Stimulated activated CD4-positive, alpha-beta T cell treated with anti-CD3 and anti-CD28 coated beads, TNF-alpha, amount 100 ng/mL, for 1 hour (primary cell): ENCODE data around the gene ASB16.
"Not testable (repeated sequence)": the region's sequence is repeated elsewhere in the genome, so short reads cannot be mapped to it uniquely, and the experiment has no call there.

ENCODE experiments used
- DNase-seq, 3 donors: peaks; one replicate each; pipeline ENCODE4 v3.0.0-alpha.2; 2020; ENCODE audit warnings: low read depth in 3 of 3, low spot score in 1 of 3

The ASB16 gene

DNA sequence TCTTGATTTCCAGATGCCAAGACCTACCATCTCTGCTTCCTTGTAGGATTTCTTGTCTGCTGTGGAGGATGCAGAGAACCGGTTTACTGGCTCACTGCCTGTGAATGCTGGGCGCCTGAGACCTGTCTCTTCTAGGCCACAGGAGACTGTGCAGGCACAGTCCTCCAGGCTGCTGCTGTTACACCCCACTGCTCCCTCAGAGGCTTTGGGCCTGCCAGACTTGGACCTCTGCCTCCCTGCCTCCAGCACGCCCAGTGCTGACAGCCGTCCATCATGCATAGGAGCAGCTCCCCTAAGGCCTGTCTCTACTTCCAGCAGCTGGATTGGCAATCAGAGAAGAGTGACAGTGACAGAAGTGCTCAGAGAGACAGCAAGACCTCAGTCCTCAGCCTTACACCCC is 22.7 kb upstream of the ASB16 start:
- DNase-seq: no peak

DNA sequence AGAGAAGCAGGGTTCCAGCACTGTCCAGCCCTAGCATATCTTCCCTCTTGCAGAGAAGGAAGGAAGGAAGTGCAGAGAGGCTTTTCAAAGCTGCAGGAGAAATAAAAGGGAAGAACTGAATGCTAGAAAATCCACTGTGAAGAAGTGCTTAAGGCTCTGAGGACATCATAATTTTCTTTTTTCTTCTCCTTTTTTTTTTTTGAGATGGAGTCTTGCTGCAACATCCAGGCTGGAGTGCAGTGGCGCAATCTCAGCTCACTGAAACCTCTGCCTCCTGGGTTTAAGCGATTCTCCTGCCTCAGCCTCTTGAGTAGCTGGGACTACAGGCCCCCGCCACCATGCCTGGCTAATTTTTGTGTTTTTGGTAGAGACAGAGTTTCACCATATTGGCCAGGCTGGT is 21.4 kb upstream of the ASB16 start:
- DNase-seq: not testable (repeated sequence)

DNA sequence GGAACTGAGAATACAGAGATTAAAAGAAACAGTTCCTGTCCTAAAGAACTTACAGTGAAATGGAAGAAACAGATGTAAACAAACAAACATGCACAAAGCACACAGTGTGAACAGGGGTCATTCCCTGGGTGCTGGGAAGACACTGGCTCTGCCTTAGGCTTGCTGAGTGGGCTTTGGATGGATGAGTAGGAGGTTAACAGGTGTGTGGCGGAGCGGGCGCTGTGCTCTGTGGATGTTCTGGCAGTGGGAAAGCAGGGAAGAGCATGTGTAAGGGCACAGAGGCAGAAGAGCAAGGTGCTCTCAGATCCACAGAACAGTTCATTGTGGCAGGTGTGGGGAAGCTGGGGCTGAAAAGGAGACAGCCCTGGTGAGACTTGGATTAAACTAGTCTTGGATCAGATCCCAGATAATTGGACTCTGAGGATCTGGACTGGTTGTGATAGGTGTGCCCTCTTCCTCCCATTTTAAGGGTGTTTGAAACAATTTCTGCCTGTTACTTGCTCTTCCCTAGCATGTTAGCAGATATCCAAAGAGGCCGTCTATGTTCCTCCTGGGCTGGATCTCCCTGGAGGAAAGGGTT is 20.7 kb upstream of the ASB16 start:
- DNase-seq: no peak

DNA sequence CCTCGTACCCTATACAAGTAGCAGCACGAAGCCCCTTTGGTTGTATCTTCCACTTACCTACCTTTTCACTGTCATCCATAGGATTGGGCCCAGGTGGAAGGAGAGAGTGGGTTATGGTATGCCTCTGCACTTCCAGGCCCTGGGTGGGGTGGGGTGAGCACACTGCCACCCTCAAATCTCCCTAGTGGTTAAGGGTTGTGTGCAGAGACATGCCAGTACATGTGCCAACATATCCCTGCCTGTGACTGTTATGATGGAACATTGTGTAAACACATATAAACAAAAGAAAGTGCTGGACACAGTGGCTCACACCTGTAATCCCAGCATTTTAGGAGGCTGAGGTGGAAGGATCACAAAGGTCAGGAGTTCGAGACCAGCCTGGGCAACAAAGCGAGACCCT is 17.6 kb upstream of the ASB16 start:
- DNase-seq: no peak

DNA sequence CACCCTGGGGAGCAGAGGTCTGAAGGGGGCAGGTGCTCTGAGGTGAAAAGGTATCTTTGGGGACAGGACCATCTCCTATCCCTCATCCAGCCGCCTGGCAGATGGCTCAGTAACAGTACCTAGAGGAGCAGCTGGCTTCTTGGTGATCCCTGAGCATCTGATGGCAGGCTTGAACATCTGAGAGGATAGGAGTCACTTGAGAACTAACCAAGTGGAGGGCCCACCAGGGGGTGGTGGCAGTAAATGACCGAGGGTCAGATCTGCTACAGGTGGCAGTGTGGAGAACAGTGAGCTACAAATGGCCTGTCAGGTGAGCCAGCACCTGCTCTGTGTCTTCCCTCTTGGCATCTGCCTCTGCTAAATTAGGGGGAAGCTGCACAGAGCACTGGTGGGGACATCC is 15.0 kb upstream of the ASB16 start:
- no peak for DNase-seq

DNA sequence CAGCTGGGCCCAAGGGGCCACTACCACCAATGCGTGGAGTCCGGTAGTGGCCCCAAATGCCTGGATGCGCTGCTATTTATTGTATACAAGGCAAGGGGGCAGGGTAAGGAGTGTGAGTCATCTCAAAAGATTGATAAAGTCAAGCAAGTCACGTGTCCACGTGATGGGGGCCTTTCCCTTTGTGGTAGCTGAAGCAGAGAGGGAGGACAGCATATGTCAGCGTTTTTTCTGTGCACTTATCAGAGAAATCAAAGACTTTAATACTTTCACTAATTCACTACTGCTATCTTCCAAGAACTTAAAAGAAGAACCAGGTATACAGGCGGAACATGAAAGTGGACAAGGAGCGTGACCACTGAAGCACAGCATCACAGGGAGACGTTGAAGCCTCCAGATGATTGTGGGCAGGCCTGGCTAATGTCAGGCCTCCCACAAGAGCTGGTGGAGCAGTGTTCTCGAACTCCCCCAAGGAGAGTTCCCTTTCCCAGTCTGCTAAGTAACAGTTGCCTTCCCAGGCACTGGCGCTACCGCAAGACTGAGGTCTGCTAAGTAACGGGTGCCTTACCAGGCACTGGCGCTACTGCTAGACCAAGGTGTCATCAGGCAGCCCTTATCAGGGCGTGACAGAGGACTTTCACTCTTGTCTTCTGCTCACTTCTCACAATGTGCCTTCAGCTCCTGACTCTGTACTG is 10.8 kb upstream of the ASB16 start:
- DNase-seq: no peak

DNA sequence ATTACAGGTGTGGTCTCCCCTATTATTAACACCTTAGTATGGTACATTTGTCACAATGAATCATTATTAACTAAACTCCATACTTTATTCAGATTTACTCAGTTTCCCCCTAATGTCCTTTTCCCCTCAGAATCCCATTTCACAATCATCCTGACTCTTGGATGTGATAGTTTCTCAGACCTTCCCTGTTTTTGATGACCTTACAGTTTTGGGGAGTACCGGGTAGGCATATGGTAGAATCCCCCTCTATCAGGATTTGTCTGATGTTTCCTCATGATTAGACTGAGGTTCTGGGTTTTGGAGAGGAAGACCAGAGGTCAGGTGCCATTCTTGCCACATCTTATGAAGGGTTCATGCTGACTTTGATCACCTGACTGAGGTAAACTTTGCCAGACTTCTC is 6.0 kb upstream of the ASB16 start:
- DNase-seq: no peak

DNA sequence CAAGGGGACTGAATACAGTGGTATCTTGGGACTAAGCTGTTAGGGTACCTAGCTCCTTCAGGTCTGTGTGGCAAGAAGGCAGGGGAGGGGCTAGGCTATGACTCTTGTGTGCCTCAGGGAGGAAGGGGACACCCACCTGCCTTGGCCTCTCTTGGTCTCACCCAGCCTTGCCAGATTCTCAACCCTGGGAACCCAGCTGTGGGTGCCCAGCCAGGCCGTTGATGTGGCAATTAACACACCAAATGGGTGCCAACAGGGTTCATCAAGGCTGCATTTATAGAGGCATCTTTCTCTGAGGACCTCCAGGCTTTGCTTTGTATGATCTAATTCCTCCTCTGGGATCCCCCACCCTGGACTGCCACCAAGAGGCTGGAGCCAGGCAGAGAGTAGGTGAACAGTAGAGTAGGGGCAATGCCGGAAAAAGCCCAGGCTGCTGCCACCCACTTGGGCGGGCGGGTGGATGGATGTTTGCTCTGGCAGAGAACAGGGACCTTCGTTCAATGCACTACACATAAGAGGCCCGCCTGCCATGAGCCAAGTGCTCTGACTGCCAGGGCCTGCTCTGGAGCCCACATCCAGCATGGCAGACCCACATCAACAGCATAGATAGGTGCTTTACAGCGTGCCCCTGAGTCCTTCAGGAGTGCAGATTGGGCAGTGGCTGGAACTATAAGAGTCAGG is 3.2 kb upstream of the ASB16 start:
- DNase-seq: no peak

DNA sequence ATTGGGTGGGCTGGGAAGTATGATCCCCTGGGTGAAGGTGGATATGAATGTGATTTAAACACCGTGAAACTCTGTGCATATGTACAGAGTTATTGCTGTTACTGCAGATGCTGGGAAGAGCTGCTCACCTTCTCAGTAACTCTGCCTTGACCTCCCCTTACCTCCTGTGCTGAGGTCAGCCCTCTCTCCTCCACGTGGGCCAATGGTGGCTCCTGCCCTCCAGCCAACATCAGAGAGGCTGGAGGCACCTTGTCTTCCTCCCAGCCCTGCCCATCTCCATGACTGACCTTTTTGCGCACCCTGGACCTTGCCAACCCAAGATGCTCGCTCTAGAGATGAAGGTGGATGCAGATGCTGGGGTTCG is 387 bp upstream of the ASB16 start:
- no peak for DNase-seq

DNA sequence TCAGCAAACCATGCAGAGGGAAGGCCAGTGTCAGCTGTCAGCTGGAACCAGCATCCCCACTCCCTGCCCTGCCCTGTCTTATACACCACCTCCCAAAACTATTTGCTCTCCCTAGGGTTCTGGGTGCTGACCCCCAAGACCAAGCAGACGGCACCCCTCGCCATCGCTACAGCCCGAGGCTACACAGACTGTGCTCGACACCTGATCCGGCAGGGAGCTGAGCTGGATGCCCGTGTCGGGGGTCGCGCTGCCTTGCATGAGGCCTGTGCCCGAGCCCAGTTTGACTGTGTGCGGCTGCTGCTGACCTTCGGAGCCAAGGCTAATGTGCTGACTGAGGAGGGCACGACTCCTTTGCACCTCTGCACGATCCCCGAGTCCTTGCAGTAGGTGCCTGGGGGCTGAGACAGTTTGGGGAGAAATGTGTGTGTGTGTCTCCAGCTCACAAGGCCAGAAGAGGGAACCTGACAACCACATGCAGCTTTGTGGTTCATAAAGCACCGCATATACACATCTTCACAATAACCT is 1.5 kb downstream of the ASB16 start:
- DNase-seq: no peak

DNA sequence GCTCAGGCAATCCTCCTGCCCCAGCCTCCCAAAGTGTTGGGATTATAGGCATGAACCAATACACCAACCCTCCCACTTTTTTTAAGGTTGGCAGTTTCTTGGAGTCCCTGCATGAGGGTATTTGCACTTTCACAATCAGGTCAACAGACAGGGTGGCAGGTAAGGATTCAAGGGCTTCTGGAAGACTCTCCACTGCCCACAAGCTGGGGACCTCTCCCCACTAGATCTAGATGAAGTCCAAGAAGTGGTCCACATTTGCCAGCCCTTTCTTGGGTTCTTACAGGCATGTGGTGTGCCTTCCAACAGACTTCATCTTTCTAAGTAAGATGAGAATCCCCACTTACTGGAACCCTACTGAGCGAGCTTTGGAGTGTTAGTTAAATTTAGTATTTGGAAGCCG is 3.9 kb downstream of the ASB16 start:
- DNase-seq: no peak

DNA sequence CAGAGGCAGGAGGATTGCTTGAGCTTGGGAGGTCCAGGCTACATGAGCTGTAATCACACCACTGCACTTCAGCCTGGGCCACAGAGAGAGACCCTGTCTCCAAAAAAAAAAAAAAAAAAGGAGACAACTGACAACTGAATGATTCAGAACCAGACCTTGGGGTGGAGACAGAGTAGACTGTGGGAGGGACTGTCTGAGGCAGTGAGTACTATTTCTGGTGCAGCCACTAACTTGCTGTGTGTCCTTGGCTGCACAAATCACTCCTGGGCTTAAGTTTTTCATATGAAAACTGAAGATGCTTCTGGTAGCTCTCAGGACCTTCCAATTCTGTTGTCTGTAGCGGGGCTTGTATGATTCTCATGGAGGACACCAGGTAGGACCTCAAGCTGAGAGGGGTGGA is 5.8 kb downstream of the ASB16 start:
- no peak for DNase-seq

DNA sequence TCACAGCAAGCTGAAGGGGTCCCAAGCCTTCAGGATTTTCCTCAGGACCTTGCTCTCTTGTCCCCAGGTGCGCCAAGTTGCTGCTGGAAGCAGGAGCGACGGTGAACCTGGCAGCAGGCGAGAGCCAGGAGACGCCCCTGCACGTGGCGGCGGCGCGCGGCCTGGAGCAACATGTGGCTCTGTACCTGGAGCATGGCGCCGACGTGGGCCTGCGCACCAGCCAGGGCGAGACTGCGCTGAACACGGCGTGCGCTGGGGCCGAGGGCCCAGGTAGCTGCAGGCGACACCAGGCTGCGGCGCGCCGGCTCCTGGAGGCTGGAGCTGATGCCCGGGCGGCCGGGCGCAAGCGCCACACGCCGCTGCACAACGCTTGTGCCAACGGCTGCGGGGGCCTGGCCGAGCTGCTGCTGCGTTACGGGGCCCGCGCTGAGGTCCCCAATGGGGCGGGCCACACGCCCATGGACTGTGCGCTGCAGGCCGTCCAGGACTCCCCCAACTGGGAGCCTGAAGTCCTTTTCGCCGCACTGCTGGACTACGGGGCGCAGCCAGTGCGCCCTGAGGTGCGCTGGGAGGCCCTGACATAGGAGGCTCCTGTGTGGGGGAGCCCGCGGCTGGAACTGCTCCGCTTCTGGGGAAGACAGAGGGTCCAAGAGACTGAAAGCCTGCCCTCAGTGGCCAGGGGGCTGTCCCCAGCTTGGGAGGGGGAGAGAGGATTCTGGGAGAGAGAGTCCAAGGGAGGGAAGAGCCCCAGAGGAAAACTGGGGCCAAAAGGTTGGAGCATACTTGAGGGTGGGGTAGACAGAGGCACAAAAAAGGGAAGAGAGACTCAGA is 6.4 kb downstream of the ASB16 start:
- DNase-seq: no peak

DNA sequence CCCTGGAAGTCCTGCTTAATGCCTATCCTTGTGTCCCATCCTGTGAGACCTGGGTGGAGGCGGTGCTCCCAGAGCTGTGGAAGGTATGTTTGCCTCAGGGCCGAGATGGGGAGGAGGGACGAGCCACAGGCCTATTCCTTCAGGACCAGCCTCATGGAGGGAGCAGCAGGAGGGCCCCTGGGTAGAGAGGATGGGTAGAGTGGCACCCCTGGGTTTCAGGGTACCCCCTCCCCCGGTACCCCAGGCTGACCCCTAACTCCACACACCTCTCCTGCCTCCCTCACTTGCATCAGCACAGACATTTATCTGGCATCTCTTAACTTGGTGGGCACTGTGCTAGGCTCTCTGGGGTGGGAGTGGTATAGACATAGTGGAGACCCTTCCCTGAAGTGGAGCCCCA is 7.1 kb downstream of the ASB16 start:
- no peak for DNase-seq

DNA sequence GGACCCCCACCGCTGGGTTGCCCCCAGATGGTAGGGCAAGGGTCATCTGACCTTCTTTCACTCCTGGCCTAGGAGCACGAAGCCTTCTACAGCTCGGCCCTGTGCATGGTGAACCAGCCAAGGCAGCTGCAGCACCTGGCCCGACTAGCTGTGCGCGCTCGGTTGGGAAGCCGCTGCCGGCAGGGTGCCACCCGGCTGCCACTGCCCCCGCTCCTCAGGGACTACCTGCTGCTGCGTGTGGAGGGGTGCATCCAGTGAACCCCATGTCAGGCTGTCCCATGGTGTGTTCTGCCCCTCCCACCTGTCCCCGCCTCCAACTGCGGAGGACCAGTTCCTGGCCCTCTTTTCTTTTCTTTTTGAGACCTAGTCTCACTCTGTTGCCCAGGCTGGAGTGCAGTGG is 7.6 kb downstream of the ASB16 start:
- DNase-seq: no peak

DNA sequence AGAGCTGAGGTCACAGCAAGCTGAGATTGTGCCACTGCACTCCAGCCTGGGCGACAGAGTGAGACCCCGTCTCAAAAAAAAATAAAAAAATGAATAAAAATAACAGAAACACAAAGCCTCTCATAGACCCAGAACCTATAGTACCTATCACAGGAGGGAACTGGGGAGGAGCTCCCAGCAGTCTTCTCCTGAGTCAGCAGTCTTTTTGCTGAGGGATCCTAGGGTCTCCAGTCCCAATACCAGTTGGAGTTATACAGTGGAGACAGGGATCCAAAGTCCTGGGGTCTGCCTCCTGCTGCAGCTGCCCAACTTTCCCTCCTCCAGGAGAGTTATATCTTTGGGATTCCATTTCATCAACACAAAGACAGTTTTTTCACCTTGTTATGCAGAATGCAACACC is 12.5 kb downstream of the ASB16 start:
- DNase-seq: no peak

DNA sequence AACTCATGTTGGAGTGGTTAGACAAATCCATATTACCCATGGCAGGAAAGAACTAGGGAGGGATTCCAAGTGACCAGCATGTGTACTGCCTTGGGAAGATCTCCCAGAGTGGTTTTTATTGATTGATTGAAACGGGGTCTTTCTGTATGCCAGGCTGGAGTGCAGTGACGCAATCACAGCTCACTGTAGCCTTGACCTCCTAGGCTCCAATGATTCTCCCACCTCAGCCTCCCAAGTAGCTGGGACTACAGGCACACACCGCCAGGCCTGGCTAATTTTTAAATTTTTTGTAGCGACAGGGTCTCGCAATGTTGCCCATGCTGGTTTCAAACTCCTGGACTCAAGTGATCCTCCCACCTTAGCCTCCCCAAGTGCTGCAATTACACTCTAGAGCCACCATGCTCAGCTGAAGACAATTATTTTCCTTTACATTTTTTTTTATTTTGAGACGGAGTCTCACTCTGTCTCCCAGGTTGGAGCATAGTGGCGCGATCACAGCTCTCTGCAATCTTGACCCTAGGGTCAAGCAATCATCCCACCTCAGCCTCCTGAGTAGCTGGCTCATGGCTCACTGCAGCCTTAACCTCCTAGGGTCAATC is 13.8 kb downstream of the ASB16 start:
- no peak for DNase-seq

DNA sequence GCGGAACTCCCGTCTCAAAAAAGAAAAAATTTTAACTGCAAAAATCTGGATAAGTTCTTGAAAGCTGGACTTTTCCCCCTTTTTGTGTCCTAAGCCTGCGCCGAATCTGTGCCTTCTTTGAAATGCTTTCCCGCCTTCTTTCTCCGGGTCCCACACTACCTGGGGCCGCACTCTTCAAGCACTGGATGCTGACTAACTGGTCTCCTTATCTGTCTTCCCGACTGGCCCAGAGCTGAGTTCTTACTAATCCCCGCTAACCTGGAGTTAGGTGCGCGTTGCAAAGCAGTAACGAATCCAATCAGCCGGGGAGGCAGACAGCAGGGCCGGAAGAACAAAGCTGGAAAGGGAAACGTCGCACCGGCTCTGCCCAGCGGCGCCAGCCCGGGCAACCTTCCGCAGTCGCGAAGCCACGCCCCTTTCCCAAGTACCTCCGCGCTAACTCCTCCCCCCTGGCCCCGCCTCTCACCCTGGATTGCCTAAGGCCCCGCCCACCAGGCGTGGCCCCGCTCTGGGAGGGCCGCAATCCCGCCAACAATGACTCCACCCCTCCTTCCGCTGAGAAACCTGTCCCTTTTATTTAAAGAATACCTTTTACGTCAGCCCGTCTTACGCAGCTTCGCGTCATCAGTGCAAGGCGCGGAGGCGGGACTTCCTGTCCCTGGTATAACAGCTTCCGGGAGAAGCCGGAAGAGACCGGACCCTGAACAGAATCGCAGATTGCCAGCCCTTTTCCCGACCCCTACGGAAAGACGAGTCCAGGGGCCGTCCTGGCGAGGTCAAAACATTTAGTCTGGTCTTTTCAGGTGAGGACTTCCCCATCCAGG is 16.0 kb downstream of the ASB16 start, which contains the start of gene TMUB2:
Gene TMUB2, plus strand, starts transcription at position 666 of the 824 bp plus-strand sequence. CDS start 737 bp downstream, outside the sequence.
- peak; percentile 99 to 100 (median 99) for DNase-seq

DNA sequence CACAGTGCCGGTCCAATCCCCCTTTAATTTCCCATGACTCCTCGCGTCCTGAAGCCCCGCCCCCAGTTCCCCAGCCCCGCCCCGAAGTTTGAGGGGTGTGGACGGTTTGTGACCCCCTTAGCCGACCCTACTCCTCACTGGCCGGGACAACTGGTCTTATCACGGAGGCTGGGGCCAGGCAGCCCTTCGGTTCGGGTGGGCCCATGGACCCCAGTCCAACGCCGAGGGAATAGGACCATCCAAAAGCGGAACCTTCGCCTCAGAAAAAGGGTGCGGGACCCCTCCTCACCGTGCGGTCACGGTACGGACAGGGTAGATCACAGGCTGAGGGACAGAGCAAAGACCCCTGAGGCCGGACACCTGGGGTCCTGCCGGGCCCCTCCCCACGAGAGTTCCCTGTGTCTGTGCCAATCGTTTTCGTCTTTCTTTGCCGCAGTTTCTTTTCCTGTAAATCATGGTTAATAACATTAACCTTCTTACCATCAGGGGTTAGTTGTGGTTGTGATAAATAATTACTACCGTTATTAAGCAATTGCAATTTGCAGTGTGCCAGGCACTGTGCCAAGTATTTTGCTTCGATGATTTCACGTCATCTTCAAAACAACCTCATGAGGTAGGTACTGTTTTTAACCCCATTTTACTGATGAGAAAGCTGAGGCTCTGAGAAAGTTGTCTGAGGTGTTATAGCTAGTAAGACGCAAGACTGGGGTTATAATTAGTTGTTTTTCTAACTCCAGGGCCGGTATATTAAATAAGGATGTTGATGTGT is 16.8 kb downstream of the ASB16 start:
- DNase-seq: peak in 1 of 3 donors; percentile 30
